Ureter (tissue), 1 donor: Measurements from ENCODE around the gene POMGNT2. TPM values are rescaled to one million over a fixed set of nuclear protein-coding genes. Genes with fewer than 3 reads are reported as not detected.

Experiments used
- DNase-seq: peaks from one replicate; pipeline ENCODE4 v3.0.0-alpha.2; 2020; ENCODE audit warnings: low spot score
- total RNA-seq: library from RNA; stranded (reverse); gene quantifications from one replicate; pipeline ENCODE4 v1.2.4, GENCODE V29; 2023
- donor health status: DM: yes; HTN: yes; CAD: no.

POMGNT2 gene
- 9.2 TPM for total RNA-seq

GRCh38 chr3:43105596-43106292 lies at the start of gene POMGNT2:
Gene POMGNT2, minus strand, starts transcription at chr3:43106079. Its CDS starts 24,648 bp downstream, at chr3:43081431.
- peak; percentile 91 for DNase-seq

GRCh38 chr3:43154980-43155379 lies 49.1 kb upstream of the POMGNT2 start:
- no peak for DNase-seq

GRCh38 chr3:43153216-43154083 lies 47.6 kb upstream of the POMGNT2 start:
- DNase-seq = peak; percentile 84

GRCh38 chr3:43152649-43153048 lies 46.8 kb upstream of the POMGNT2 start:
- DNase-seq = no peak

- no peak for DNase-seq
Measured at GRCh38 chr3:43148033-43148432, 42.2 kb upstream of the POMGNT2 start.

- DNase-seq = no peak
Measured at GRCh38 chr3:43146599-43146998, 40.7 kb upstream of the POMGNT2 start.

- DNase-seq = no peak
Measured at GRCh38 chr3:43144761-43145490, 39.0 kb upstream of the POMGNT2 start.

GRCh38 chr3:43142472-43142871 lies 36.6 kb upstream of the POMGNT2 start:
- DNase-seq = no peak

- no peak for DNase-seq
Measured at GRCh38 chr3:43138488-43139231, 32.8 kb upstream of the POMGNT2 start.

- no peak for DNase-seq
Measured at GRCh38 chr3:43132870-43133636, 27.2 kb upstream of the POMGNT2 start.

- no peak for DNase-seq
Measured at GRCh38 chr3:43132193-43132592, 26.3 kb upstream of the POMGNT2 start.

GRCh38 chr3:43128464-43128863 lies 22.6 kb upstream of the POMGNT2 start:
- DNase-seq = no peak

- DNase-seq = no peak
Measured at GRCh38 chr3:43126536-43126935, 20.7 kb upstream of the POMGNT2 start.

- DNase-seq = no peak
Measured at GRCh38 chr3:43123895-43124294, 18.0 kb upstream of the POMGNT2 start.

- DNase-seq = no peak
Measured at GRCh38 chr3:43120937-43121336, 15.1 kb upstream of the POMGNT2 start.

- DNase-seq = no peak
Measured at GRCh38 chr3:43117257-43117656, 11.4 kb upstream of the POMGNT2 start.

- DNase-seq = no peak
Measured at GRCh38 chr3:43113671-43114070, 7.8 kb upstream of the POMGNT2 start.

- no peak for DNase-seq
Measured at GRCh38 chr3:43106293-43106628, 382 bp upstream of the POMGNT2 start.

GRCh38 chr3:43104660-43105595 lies 951 bp downstream of the POMGNT2 start:
- DNase-seq = no peak

- DNase-seq = no peak
Measured at GRCh38 chr3:43104039-43104438, 1.8 kb downstream of the POMGNT2 start.
